Amygdala (tissue), 56 donors: Measurements from ENCODE around the gene TGFBI.
A peak's percentile ranks its signal among the peaks of the same experiment; 100 is the strongest.

Experiments
- DNase-seq, 56 donors: peaks; one replicate each; lab custom pipeline; 2025; lab: John Stamatoyannopoulos, UW

TGFBI gene

GRCh38 chr5:136082390-136083193 lies 53.8 kb downstream of the TGFBI start:
- DNase-seq, result peak in 17 of 56 donors; percentile 3 to 52 (median 15)

- DNase-seq, result peak in 8 of 56 donors; percentile 2 to 17 (median 6)
Observed at GRCh38 chr5:136084698-136085097, 55.9 kb downstream of the TGFBI start.

GRCh38 chr5:136086783-136087566 lies 58.2 kb downstream of the TGFBI start:
- DNase-seq, result no peak

GRCh38 chr5:136087961-136088871 lies 59.4 kb downstream of the TGFBI start:
- no peak for DNase-seq

GRCh38 chr5:136089791-136090190 lies 61.0 kb downstream of the TGFBI start:
- no peak for DNase-seq

GRCh38 chr5:136090319-136090718 lies 61.5 kb downstream of the TGFBI start:
- no peak for DNase-seq

- DNase-seq, result no peak
Observed at GRCh38 chr5:136094189-136094912, 65.6 kb downstream of the TGFBI start.

- DNase-seq, result no peak
Observed at GRCh38 chr5:136094913-136095641, 66.3 kb downstream of the TGFBI start.

GRCh38 chr5:136098176-136098575 lies 69.4 kb downstream of the TGFBI start:
- DNase-seq, result no peak

GRCh38 chr5:136099870-136100269 lies 71.1 kb downstream of the TGFBI start:
- DNase-seq, result no peak

GRCh38 chr5:136101884-136102283 lies 73.1 kb downstream of the TGFBI start:
- no peak for DNase-seq

- DNase-seq, result no peak
Observed at GRCh38 chr5:136103118-136103517, 74.3 kb downstream of the TGFBI start.

GRCh38 chr5:136104306-136104965 lies 75.6 kb downstream of the TGFBI start:
- no peak for DNase-seq

- DNase-seq, result no peak
Observed at GRCh38 chr5:136106351-136107031, 77.7 kb downstream of the TGFBI start.

- no peak for DNase-seq
Observed at GRCh38 chr5:136108180-136108611, 79.4 kb downstream of the TGFBI start.

- no peak for DNase-seq
Observed at GRCh38 chr5:136108766-136109165, 80.0 kb downstream of the TGFBI start.

GRCh38 chr5:136109453-136110135 lies 80.8 kb downstream of the TGFBI start:
- no peak for DNase-seq
